Kidney glomerular epithelial cell (primary cell): Measurements from ENCODE around the gene POLD4.

Experiments used
- DNase-seq: peaks from one replicate; lab custom pipeline; 2025; lab: John Stamatoyannopoulos, UW

POLD4 gene

GRCh38 chr11:67387518-67387917 lies 34.2 kb upstream of the POLD4 start:
- no peak for DNase-seq

GRCh38 chr11:67387069-67387468 lies 33.7 kb upstream of the POLD4 start:
- no peak for DNase-seq

GRCh38 chr11:67384851-67385366 lies 31.6 kb upstream of the POLD4 start:
- DNase-seq = peak; percentile 95

GRCh38 chr11:67382276-67383136 lies 29.2 kb upstream of the POLD4 start:
- peak; percentile 72 for DNase-seq

- DNase-seq = no peak
Measured at GRCh38 chr11:67381244-67381972, 28.1 kb upstream of the POLD4 start.

GRCh38 chr11:67379061-67380058 lies 26.0 kb upstream of the POLD4 start:
- no peak for DNase-seq

- no peak for DNase-seq
Measured at GRCh38 chr11:67378544-67378943, 25.2 kb upstream of the POLD4 start.

GRCh38 chr11:67376873-67377808 lies 23.8 kb upstream of the POLD4 start:
- DNase-seq = no peak

- DNase-seq = no peak
Measured at GRCh38 chr11:67376063-67376820, 22.9 kb upstream of the POLD4 start.

- DNase-seq = peak; percentile 78
Measured at GRCh38 chr11:67375320-67376055, 22.1 kb upstream of the POLD4 start.

GRCh38 chr11:67374571-67375281 lies 21.4 kb upstream of the POLD4 start:
- peak; percentile 87 for DNase-seq

GRCh38 chr11:67373648-67374570 lies 20.6 kb upstream of the POLD4 start:
- peak; percentile 100 for DNase-seq

GRCh38 chr11:67372993-67373647 lies 19.8 kb upstream of the POLD4 start, which contains the start of gene CLCF1:
Gene CLCF1, minus strand, starts transcription at chr11:67373598. Its CDS starts 59 bp downstream, at chr11:67373539.
- no peak for DNase-seq

GRCh38 chr11:67372321-67372992 lies 19.1 kb upstream of the POLD4 start:
- DNase-seq = no peak

GRCh38 chr11:67371911-67372320 lies 18.6 kb upstream of the POLD4 start:
- DNase-seq = no peak
